Measurements from ENCODE around the gene CIP2A. TPM values are rescaled to one million over a fixed set of nuclear protein-coding genes. Genes with fewer than 3 reads are reported as not detected.

The CIP2A gene
- total RNA-seq, 1 donor, result 28.9 TPM

Small RNAs within 50 kb of the gene (small RNA-seq; reads per million reads assigned to genes)
- gene RF00156, result not detected

Other genes with a start within 250 kb of the CIP2A start
- gene MYH15, start 78.8 kb downstream of the CIP2A start, total RNA-seq, result under 0.01 TPM in 2 replicates
- 13.2 and 19.4 TPM in 2 replicates for gene DZIP3, start 284 bp upstream of the CIP2A start, total RNA-seq
- gene RETNLB, start 168.0 kb upstream of the CIP2A start, total RNA-seq, result not detected in 2 replicates
- not detected in 2 replicates for gene TRAT1, start 233.3 kb upstream of the CIP2A start, total RNA-seq